Hepatocyte (in vitro differentiated cells): ENCODE results near the gene COL4A1.

Experiments used
- CTCF ChIP-seq: fragments of 200-600 bp; sonication (generic); IDR thresholded peaks from 2 replicates; pipeline ENCODE4 v1.5.1; 2016; ENCODE audit warnings: antibody characterized with exemption, mild to moderate bottlenecking; ENCODE audit not compliant: poor library complexity
- EZH2 ChIP-seq: fragments of 200-600 bp; sonication (generic); IDR thresholded peaks from 2 replicates; pipeline ENCODE4 v1.6.1; 2016; ENCODE audit warnings: antibody characterized with exemption, mild to moderate bottlenecking, borderline replicate concordance
- EZH2phosphoT487 ChIP-seq: fragments of 200-600 bp; sonication (generic); IDR thresholded peaks from one replicate; pipeline ENCODE4 v1.6.1; 2018; ENCODE audit warnings: antibody characterized with exemption, mild to moderate bottlenecking, low read depth, moderate library complexity; ENCODE audit not compliant: unreplicated experiment, severe bottlenecking

GRCh38 chr13:110102053-110102452 lies 204.9 kb downstream of the COL4A1 start:
- TF ChIP-seq CTCF (no peak), EZH2 (no peak), EZH2phosphoT487 (no peak)
